ENCODE results near the gene AATK. TPM values are rescaled to one million over a fixed set of nuclear protein-coding genes. Genes with fewer than 3 reads are reported as not detected.

AATK gene
- polyA plus RNA-seq, 2 of the 4 experiments (the other 2 are of a cell fraction): 0.26 to 0.37 TPM

DNA sequence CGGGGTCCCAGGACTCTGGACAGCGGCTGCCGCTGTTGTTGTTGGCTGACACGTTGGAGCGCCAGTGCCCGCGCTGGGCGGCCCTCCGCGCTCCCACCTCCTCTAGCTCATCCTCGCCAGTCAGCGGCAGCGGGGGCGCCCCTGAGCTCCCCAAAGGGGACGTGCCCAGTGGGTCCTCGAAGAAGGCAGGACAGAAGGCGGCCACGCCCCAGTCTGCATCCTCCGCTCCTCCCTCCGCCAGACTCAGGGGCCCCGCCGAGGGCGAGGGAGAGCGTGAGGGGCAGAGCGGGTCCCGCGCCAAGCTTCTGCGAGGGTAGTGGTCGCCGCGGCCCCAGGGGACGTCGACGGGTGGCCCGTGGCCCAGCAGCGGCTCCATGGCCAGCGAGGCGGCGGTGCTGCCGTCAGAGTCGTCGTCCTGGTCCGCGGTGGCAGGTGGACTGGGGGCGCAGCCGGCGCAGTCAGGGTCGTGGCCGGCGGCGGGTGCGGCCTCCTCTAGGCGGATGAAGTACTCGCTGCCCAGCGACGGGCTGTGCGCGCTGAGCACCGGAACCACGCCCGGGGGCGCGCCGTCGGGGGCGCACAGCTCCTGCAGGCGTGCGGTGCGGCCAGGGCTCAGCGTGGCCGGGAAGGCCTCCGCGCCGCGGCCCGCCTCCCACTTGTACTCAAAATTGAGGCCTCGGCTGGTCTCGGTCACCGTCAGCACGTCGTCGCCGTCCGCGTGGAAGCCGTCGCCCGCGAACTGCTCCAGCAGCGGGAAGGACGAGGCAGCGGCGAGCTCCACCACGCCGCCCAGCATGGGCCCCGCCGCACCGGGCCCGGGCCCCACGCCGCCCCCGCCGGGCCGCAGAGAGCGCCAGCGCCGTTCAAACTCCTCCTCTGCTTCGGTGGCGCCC is 43.9 kb downstream of the AATK start:
- TF ChIP-seq POLR2AphosphoS2 (conservative IDR thresholded peaks at IDR 0.05; ENCODE audit: low read length) (no peak), ZNF302 (CRISPR knock-in tag; IDR thresholded peaks at IDR 0.05) (no peak), CBX8 (IDR thresholded peaks at IDR 0.05) (no peak), SREBF2 (IDR thresholded peaks at IDR 0.05) (no peak)
- TF ChIP-seq, protein P1, sequence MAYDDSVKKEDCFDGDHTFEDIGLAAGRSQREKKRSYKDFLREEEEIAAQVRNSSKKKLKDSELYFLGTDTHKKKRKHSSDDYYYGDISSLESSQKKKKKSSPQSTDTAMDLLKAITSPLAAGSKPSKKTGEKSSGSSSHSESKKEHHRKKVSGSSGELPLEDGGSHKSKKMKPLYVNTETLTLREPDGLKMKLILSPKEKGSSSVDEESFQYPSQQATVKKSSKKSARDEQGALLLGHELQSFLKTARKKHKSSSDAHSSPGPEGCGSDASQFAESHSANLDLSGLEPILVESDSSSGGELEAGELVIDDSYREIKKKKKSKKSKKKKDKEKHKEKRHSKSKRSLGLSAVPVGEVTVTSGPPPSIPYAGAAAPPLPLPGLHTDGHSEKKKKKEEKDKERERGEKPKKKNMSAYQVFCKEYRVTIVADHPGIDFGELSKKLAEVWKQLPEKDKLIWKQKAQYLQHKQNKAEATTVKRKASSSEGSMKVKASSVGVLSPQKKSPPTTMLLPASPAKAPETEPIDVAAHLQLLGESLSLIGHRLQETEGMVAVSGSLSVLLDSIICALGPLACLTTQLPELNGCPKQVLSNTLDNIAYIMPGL (CRISPR knock-in tag; IDR thresholded peaks at IDR 0.05; ENCODE audit: borderline replicate concordance): no peak
- TF ChIP-seq, protein P2, sequence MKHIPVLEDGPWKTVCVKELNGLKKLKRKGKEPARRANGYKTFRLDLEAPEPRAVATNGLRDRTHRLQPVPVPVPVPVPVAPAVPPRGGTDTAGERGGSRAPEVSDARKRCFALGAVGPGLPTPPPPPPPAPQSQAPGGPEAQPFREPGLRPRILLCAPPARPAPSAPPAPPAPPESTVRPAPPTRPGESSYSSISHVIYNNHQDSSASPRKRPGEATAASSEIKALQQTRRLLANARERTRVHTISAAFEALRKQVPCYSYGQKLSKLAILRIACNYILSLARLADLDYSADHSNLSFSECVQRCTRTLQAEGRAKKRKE (CRISPR knock-in tag; IDR thresholded peaks at IDR 0.05; ENCODE audit: low read depth): no peak
- Histone ChIP-seq H3K4me2 (no peak overlapping the region), H3K27ac (no peak overlapping the region), H3K9me3 (no peaks in the 10 kb centered on the region), H3K4me3 (no peak overlapping the region), H3K4me1 (peaks cover 18% of the 10 kb centered on the region)
- no peak for ATAC-seq
- ChIA-PET POLR2A (no interaction called here), CTCF (interaction anchor here (0.5 to 3.7 kb wide), 6 partner anchors 11 to 506 kb away, joined by 3 to 23 read pairs (median 4); no protein-coding TSS in a partner anchor)
- DNase-seq (ENCODE audit: low read depth in 1 of 2, low spot score in 1 of 2): no peak
- no peak for FAIRE-seq
- WGBS (ENCODE audit: missing lambda C conversion rate): 93% methylated on average over 101 of the region's 109 CpGs

DNA sequence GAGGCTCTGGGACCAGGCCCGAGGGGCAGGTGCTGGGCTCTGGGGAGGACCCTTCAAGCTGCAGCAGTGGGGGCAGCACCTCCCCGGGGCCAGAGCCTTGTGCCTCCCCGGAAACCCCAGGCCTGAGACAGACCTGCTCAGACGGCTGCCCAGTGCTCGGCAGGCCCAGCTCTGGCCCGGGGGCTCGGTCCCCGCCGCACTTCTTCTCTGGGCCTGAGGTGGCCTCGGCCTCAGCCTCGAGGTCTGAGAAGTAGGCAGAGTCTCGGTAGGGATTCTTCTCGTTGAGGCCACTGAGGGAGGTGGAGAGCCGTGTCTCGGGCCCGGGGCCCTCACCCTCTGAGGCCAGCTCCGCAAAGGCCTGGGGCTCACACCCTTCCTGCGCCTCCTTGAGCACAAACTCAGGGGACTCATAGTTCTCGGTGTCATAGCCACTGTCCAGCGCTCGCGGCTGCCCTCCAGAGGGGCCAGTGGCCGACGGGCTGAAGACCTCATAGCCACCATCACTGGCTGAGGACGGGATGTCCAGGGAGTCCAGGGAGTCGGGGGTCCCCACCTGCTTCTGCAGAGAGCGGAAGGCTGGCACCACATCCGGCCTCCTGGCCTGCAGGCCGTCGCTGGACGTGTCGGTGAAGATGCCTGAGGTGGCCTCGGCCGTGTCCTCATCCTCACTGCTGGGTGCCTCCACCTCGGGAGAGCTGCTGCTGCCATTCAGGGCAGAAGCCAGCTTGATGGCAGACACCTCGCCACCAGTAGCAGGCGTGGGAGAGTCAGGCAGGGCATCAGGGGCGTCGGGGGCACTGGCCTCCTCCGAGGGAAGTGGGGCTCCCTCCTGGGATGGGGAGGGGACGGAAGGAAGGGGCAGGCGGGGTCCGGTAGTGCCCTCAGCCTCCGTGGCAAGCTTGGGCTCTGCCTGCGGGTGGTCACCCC is 45.1 kb downstream of the AATK start:
- H3K4me3 ChIP-seq: no peak overlapping the region
- no peak overlapping the region for H3K4me2 ChIP-seq
- FAIRE-seq (no peak), ATAC-seq (peak; percentile 5 to 7; a peak in 3 of 6 replicates), DNase-seq (ENCODE audit: low read depth in 1 of 2, low spot score in 1 of 2) (peak in 1 of 2 experiments; percentile 46)
- H3K27ac ChIP-seq: 0 out of 6 replicates have a peak overlapping the region, but pooled peaks of 1 of the 2 experiments have one; percentile 84
- WGBS (ENCODE audit: missing lambda C conversion rate): 74% methylated on average over 25 of the region's 45 CpGs
- peaks cover 17% of the 10 kb centered on the region for H3K4me1 ChIP-seq
- no peaks in the 10 kb centered on the region for H3K9me3 ChIP-seq
- no peak for TF ChIP-seq GATA3 (IDR thresholded peaks at IDR 0.05; ENCODE audit: borderline replicate concordance)
- TF ChIP-seq, protein P3, sequence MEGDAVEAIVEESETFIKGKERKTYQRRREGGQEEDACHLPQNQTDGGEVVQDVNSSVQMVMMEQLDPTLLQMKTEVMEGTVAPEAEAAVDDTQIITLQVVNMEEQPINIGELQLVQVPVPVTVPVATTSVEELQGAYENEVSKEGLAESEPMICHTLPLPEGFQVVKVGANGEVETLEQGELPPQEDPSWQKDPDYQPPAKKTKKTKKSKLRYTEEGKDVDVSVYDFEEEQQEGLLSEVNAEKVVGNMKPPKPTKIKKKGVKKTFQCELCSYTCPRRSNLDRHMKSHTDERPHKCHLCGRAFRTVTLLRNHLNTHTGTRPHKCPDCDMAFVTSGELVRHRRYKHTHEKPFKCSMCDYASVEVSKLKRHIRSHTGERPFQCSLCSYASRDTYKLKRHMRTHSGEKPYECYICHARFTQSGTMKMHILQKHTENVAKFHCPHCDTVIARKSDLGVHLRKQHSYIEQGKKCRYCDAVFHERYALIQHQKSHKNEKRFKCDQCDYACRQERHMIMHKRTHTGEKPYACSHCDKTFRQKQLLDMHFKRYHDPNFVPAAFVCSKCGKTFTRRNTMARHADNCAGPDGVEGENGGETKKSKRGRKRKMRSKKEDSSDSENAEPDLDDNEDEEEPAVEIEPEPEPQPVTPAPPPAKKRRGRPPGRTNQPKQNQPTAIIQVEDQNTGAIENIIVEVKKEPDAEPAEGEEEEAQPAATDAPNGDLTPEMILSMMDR (IDR thresholded peaks at IDR 0.05): no peak
- TF ChIP-seq, protein P4, sequence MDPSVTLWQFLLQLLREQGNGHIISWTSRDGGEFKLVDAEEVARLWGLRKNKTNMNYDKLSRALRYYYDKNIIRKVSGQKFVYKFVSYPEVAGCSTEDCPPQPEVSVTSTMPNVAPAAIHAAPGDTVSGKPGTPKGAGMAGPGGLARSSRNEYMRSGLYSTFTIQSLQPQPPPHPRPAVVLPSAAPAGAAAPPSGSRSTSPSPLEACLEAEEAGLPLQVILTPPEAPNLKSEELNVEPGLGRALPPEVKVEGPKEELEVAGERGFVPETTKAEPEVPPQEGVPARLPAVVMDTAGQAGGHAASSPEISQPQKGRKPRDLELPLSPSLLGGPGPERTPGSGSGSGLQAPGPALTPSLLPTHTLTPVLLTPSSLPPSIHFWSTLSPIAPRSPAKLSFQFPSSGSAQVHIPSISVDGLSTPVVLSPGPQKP (IDR thresholded peaks at IDR 0.05; ENCODE audit: low read depth, low read length): no peak
- CTCF ChIA-PET: interaction anchor here (0.9 to 3.7 kb wide), 11 partner anchors 9 to 97 kb away, joined by 3 to 23 read pairs (median 6); no protein-coding TSS in a partner anchor
- POLR2A ChIA-PET: no interaction called here

DNA sequence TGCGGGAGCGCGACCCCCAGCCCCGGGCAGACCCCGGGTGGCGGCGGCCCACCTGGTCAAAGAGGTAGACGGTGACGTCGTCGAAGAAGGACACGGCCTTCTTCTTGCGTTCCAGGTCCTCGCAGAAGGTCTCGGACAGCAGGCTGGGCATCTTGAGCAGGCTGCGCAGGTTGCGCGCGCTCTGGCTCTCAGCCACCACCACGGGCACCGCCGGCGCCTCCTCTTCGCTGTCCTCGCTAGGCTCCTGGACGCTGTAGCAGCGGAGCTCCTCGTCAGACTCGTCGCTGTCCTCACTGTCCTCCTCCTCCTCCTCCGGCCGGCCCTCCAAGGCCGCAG is 45.9 kb downstream of the AATK start:
- H3K4me2 ChIP-seq: peak overlapping the region; percentile 87
- DNase-seq (ENCODE audit: low read depth in 1 of 2, low spot score in 1 of 2): no peak
- POLR2A ChIA-PET: no interaction called here
- CTCF ChIA-PET: interaction anchor here (1.0 to 3.7 kb wide), 9 partner anchors 10 to 96 kb away, joined by 3 to 23 read pairs (median 9); no protein-coding TSS in a partner anchor
- H3K4me3 ChIP-seq: peak overlapping the region; percentile 56; the same call in 2 of the 3 replicates
- 84% methylated on average over 30 of the region's 33 CpGs for WGBS (ENCODE audit: missing lambda C conversion rate)
- peaks cover 9% of the 10 kb centered on the region for H3K4me1 ChIP-seq
- no peak for FAIRE-seq
- H3K9me3 ChIP-seq: no peaks in the 10 kb centered on the region
- ATAC-seq: no peak
- H3K27ac ChIP-seq: peak overlapping the region in 1 of 2 experiments; percentile 84; a peak in 3 of 6 replicates
- no peak for TF ChIP-seq FOSL2 (IDR thresholded peaks at IDR 0.05)
- no peak for TF ChIP-seq FOSL2 (CRISPR knock-in tag; IDR thresholded peaks at IDR 0.05)
- TF ChIP-seq PHF8 (IDR thresholded peaks at IDR 0.05; ENCODE audit: borderline replicate concordance, low read depth): no peak
- TF ChIP-seq NPAS2 (CRISPR knock-in tag; IDR thresholded peaks at IDR 0.05; ENCODE audit: borderline replicate concordance): no peak
- TF ChIP-seq, protein P5, sequence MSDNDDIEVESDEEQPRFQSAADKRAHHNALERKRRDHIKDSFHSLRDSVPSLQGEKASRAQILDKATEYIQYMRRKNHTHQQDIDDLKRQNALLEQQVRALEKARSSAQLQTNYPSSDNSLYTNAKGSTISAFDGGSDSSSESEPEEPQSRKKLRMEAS (IDR thresholded peaks at IDR 0.05): no peak
- TF ChIP-seq, protein P6, sequence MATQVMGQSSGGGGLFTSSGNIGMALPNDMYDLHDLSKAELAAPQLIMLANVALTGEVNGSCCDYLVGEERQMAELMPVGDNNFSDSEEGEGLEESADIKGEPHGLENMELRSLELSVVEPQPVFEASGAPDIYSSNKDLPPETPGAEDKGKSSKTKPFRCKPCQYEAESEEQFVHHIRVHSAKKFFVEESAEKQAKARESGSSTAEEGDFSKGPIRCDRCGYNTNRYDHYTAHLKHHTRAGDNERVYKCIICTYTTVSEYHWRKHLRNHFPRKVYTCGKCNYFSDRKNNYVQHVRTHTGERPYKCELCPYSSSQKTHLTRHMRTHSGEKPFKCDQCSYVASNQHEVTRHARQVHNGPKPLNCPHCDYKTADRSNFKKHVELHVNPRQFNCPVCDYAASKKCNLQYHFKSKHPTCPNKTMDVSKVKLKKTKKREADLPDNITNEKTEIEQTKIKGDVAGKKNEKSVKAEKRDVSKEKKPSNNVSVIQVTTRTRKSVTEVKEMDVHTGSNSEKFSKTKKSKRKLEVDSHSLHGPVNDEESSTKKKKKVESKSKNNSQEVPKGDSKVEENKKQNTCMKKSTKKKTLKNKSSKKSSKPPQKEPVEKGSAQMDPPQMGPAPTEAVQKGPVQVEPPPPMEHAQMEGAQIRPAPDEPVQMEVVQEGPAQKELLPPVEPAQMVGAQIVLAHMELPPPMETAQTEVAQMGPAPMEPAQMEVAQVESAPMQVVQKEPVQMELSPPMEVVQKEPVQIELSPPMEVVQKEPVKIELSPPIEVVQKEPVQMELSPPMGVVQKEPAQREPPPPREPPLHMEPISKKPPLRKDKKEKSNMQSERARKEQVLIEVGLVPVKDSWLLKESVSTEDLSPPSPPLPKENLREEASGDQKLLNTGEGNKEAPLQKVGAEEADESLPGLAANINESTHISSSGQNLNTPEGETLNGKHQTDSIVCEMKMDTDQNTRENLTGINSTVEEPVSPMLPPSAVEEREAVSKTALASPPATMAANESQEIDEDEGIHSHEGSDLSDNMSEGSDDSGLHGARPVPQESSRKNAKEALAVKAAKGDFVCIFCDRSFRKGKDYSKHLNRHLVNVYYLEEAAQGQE (IDR thresholded peaks at IDR 0.05): no peak
- no peak for TF ChIP-seq CBX8 (IDR thresholded peaks at IDR 0.05)
- no peak for TF ChIP-seq ZSCAN20 (CRISPR knock-in tag; IDR thresholded peaks at IDR 0.05)
- no peak for TF ChIP-seq HEYL (CRISPR knock-in tag; IDR thresholded peaks at IDR 0.05)

Data from A549 (cell line).